Stimulated activated CD4-positive, alpha-beta T cell treated with anti-CD3 and anti-CD28 coated beads, Interleukin-4, amount 100 ng/mL, for 24 hours (primary cell): Measurements from ENCODE around the gene ARMC10.
"Not testable (repeated sequence)": the region's sequence is repeated elsewhere in the genome, so short reads cannot be mapped to it uniquely, and the experiment has no call there.

ENCODE experiments used
- DNase-seq: peaks from one replicate; pipeline ENCODE4 v3.0.0-alpha.2; 2020

ARMC10 gene

GRCh38 chr7:103074519-103075336 lies at the start of gene ARMC10, which contains the start of gene FBXL13:
Gene ARMC10 (plus strand): TSS chr7:103075140. CDS start chr7:103075273, 133 bp downstream.
Gene FBXL13 (minus strand): TSS chr7:103074796.
- peak; percentile 91 for DNase-seq

- DNase-seq, result no peak
Observed at GRCh38 chr7:103025341-103025740, 49.6 kb upstream of the ARMC10 start.

- no peak for DNase-seq
Observed at GRCh38 chr7:103031024-103031423, 43.9 kb upstream of the ARMC10 start.

- no peak for DNase-seq
Observed at GRCh38 chr7:103031781-103032180, 43.2 kb upstream of the ARMC10 start.

- DNase-seq, result not testable (repeated sequence)
Observed at GRCh38 chr7:103034318-103034717, 40.6 kb upstream of the ARMC10 start.

GRCh38 chr7:103037476-103037822 lies 37.5 kb upstream of the ARMC10 start:
- DNase-seq, result no peak

- not testable (repeated sequence) for DNase-seq
Observed at GRCh38 chr7:103037823-103038739, 36.9 kb upstream of the ARMC10 start.

GRCh38 chr7:103041815-103042214 lies 33.1 kb upstream of the ARMC10 start:
- DNase-seq, result not testable (repeated sequence)

- DNase-seq, result no peak
Observed at GRCh38 chr7:103048833-103049232, 26.1 kb upstream of the ARMC10 start.

GRCh38 chr7:103051519-103051918 lies 23.4 kb upstream of the ARMC10 start:
- no peak for DNase-seq

GRCh38 chr7:103056006-103056405 lies 18.9 kb upstream of the ARMC10 start:
- DNase-seq, result not testable (repeated sequence)

- no peak for DNase-seq
Observed at GRCh38 chr7:103058122-103058521, 16.8 kb upstream of the ARMC10 start.

GRCh38 chr7:103059471-103059870 lies 15.5 kb upstream of the ARMC10 start:
- DNase-seq, result no peak

- DNase-seq, result no peak
Observed at GRCh38 chr7:103063895-103064294, 11.0 kb upstream of the ARMC10 start.

- peak; percentile 42 for DNase-seq
Observed at GRCh38 chr7:103065667-103066066, 9.3 kb upstream of the ARMC10 start.

GRCh38 chr7:103068414-103069403 lies 6.2 kb upstream of the ARMC10 start:
- DNase-seq, result no peak

GRCh38 chr7:103071000-103071399 lies 3.9 kb upstream of the ARMC10 start:
- no peak for DNase-seq

GRCh38 chr7:103073989-103074518 lies 886 bp upstream of the ARMC10 start:
- DNase-seq, result no peak

GRCh38 chr7:103075337-103075918 lies 488 bp downstream of the ARMC10 start:
- DNase-seq, result peak; percentile 83

GRCh38 chr7:103076764-103077163 lies 1.8 kb downstream of the ARMC10 start:
- no peak for DNase-seq

GRCh38 chr7:103077318-103077717 lies 2.4 kb downstream of the ARMC10 start:
- DNase-seq, result no peak

GRCh38 chr7:103078226-103078625 lies 3.3 kb downstream of the ARMC10 start:
- not testable (repeated sequence) for DNase-seq
